HepG2 (cell line): ENCODE results near the gene CCDC183. TPM values are rescaled to one million over a fixed set of nuclear protein-coding genes. Genes with fewer than 3 reads are reported as not detected.
A peak's percentile ranks its signal among the peaks of the same experiment; 100 is the strongest.

Source experiments
- ATAC-seq: fragments of 200-7000 bp; cut with Tn5 transposase; 3 replicates; pipeline ENCODE4 v1.9.1; 2020; ENCODE audit warnings: mild to moderate bottlenecking, moderate library complexity
- BruUV-seq: library from RNA; stranded (reverse); fragments of 400-500 nt; replicated peaks from 2 replicates; lab custom pipeline; 2021; lab: Mats Ljungman, UMichigan
- CTCF ChIA-PET: fragments of 300-600 bp; formaldehyde crosslinking; extraction: SDS; loops from one replicate; lab custom pipeline; 2021; ENCODE audit warnings: low total read pairs, inconsistent platforms, low intra/inter-chr PET ratio; lab: Yijun Ruan, JAX
- POLR2A ChIA-PET: fragments of 350-600 bp; sonication (Branson Sonifier 250); formaldehyde crosslinking; loops from one replicate; lab custom pipeline; 2020; ENCODE audit warnings: antibody characterized with exemption, inconsistent platforms; lab: Yijun Ruan, JAX
- DNase-seq: peaks from one replicate; pipeline ENCODE4 v3.0.0-alpha.2; 2015; ENCODE audit warnings: low spot score
- FAIRE-seq: peaks from 3 replicates; lab custom pipeline; 2011; peaks lifted over from hg19 to GRCh38; lab: Jason Lieb, UNC
- H2AFZ ChIP-seq: one replicate; pipeline ENCODE4 v1.6.1; 2011; ENCODE audit warnings: low read length, inconsistent platforms
- H3K27ac ChIP-seq: fragments of 300-600 bp; 3 replicates; pipeline ENCODE4 v1.8.0; 2011; ENCODE audit warnings: mixed run types, mild to moderate bottlenecking, mixed read lengths, low read length, inconsistent platforms; ENCODE audit not compliant: insufficient read depth; ENCODE audit errors: extremely low read length
- H3K27me3 ChIP-seq, 2 experiments: fragments of 200-600 bp in 1 of 2; 2 replicates in 1 of 2; 3 replicates in 1 of 2; pipeline versions ENCODE4 v1.6.0 to v1.8.0; 2011; ENCODE audit warnings: low read length in 2 of 2, mild to moderate bottlenecking in 2 of 2, moderate library complexity in 2 of 2, inconsistent platforms in 1 of 2; ENCODE audit not compliant: insufficient read depth in 2 of 2, control insufficient read depth in 1 of 2
- H3K36me3 ChIP-seq, 2 experiments: fragments of 200-600 bp in 1 of 2; replicated peaks in 1 of 2; 2 replicates in 1 of 2; 3 replicates in 1 of 2; pipeline versions ENCODE4 v1.5.1 to v1.8.0; 2011; ENCODE audit warnings: low read length in 2 of 2, inconsistent platforms in 1 of 2; ENCODE audit not compliant: insufficient read depth in 2 of 2, control insufficient read depth in 1 of 2
- H3K4me1 ChIP-seq: 2 replicates; pipeline ENCODE4 v1.5.1; 2012; ENCODE audit warnings: low read length, inconsistent platforms; ENCODE audit not compliant: insufficient read depth
- H3K4me2 ChIP-seq: 2 replicates; pipeline ENCODE4 v1.6.0; 2011; ENCODE audit warnings: low read depth, low read length, inconsistent platforms
- H3K4me3 ChIP-seq, 3 experiments: fragments of 200-600 bp in 1 of 3; sonication (generic), shearing (Covaris generic) in 1 of 3; replicated peaks in 1 of 3; 2 replicates each; pipeline ENCODE4 v1.5.1; 2011 to 2016; ENCODE audit warnings: low read length in 3 of 3, inconsistent platforms in 2 of 3, low read depth in 2 of 3, mild to moderate bottlenecking in 2 of 3, control low read depth in 1 of 3, mixed read lengths in 1 of 3; ENCODE audit not compliant: insufficient read depth in 1 of 3
- H3K79me2 ChIP-seq: one replicate; pipeline ENCODE4 v1.6.1; 2011; ENCODE audit warnings: low read length, inconsistent platforms; ENCODE audit not compliant: insufficient read depth
- H3K9ac ChIP-seq: 2 replicates; pipeline ENCODE4 v1.6.0; 2011; ENCODE audit warnings: mild to moderate bottlenecking, low read depth, low read length, inconsistent platforms; ENCODE audit not compliant: insufficient read depth
- H3K9me3 ChIP-seq: 2 replicates; pipeline ENCODE4 v1.5.1; 2012; ENCODE audit warnings: mild to moderate bottlenecking, low read length
- H4K20me1 ChIP-seq: 2 replicates; pipeline ENCODE4 v1.6.0; 2011; ENCODE audit warnings: inconsistent platforms, mild to moderate bottlenecking, low read length, moderate library complexity; ENCODE audit not compliant: insufficient read depth
- ATF4 ChIP-seq, 2 experiments: fragments of 450-650 bp in 1 of 2; sonication (generic) in 1 of 2; formaldehyde crosslinking; IDR thresholded peaks; 2 replicates each; pipeline versions ENCODE4 v1.5.0 to v1.8.0; 2020 to 2022; ENCODE audit warnings: mild to moderate bottlenecking in 1 of 2, missing genetic modification reagents in 1 of 2
- DNMT1 ChIP-seq: sonication (generic); formaldehyde crosslinking; IDR thresholded peaks from 2 replicates; pipeline ENCODE4 v1.5.1; 2020; ENCODE audit warnings: mild to moderate bottlenecking, missing genetic modification reagents
- GATA4 ChIP-seq: sonication (generic); IDR thresholded peaks from 2 replicates; pipeline ENCODE4 v1.6.1; 2016; ENCODE audit warnings: antibody characterized with exemption, low read depth, borderline replicate concordance
- GPN1 ChIP-seq: sonication (generic); formaldehyde crosslinking; IDR thresholded peaks from 2 replicates; pipeline ENCODE4 v1.5.1; 2020; ENCODE audit warnings: missing genetic modification reagents, borderline replicate concordance
- RNF2 ChIP-seq: fragments of 450-650 bp; conservative IDR thresholded peaks from 2 replicates; pipeline ENCODE4 v1.6.1; 2016; ENCODE audit warnings: low read depth
- SMARCC2 ChIP-seq: fragments of 450-650 bp; IDR thresholded peaks from 2 replicates; pipeline ENCODE4 v1.6.1; 2017; ENCODE audit warnings: antibody characterized with exemption, mild to moderate bottlenecking
- THAP9 ChIP-seq: sonication (generic); formaldehyde crosslinking; IDR thresholded peaks from 2 replicates; pipeline ENCODE4; 2020; ENCODE audit warnings: missing genetic modification reagents, mild to moderate bottlenecking, borderline replicate concordance
- ZFP36L1 ChIP-seq: sonication (generic); formaldehyde crosslinking; IDR thresholded peaks from 2 replicates; pipeline ENCODE4 v1.8.0; 2022; ENCODE audit warnings: mild to moderate bottlenecking, missing genetic modification reagents, moderate library complexity
- ZNF136 ChIP-seq: sonication (generic); formaldehyde crosslinking; IDR thresholded peaks from 2 replicates; pipeline ENCODE4 v1.8.1; 2022; ENCODE audit warnings: low read depth, mild to moderate bottlenecking, moderate library complexity, missing genetic modification reagents
- ZNF564 ChIP-seq: sonication (generic); formaldehyde crosslinking; IDR thresholded peaks from 2 replicates; pipeline ENCODE4 v1.8.1; 2023; ENCODE audit warnings: mild to moderate bottlenecking, missing genetic modification reagents
- ZNF768 ChIP-seq: sonication (generic); formaldehyde crosslinking; IDR thresholded peaks from 2 replicates; pipeline ENCODE4 v1.4.0; 2020; ENCODE audit warnings: missing genetic modification reagents
- ZNF777 ChIP-seq: sonication (generic); formaldehyde crosslinking; IDR thresholded peaks from 2 replicates; pipeline ENCODE4 v1.4.0; 2020; ENCODE audit warnings: missing genetic modification reagents
- WGBS: methylation state at CpG from one replicate; pipeline ENCODE4 v1.1.6; 2017; ENCODE audit warnings: low lambda C conversion rate; 5-methylcytosine and 5-hydroxymethylcytosine counted together
- in situ Hi-C: cut with HindIII; loops from 2 replicates; pipeline ENCODE4 v1.10.0; 2017; ENCODE audit warnings: low pct_unique_long_range_greater_than_20kb; ENCODE audit not compliant: extremely low pct_ligation_motif_present
- intact Hi-C: fragments of 100-400 bp; cut with micrococcal nuclease; formaldehyde crosslinking; loops from one replicate; pipeline ENCODE4 v1.10.0; 2022; ENCODE audit not compliant: unreplicated experiment
- polyA plus RNA-seq, 8 experiments: library from polyadenylated mRNA; depleted of rRNA in 3 of 8; stranded (reverse) in 7 of 8; unstranded in 1 of 8; fragments of >200 nt; fragmentation: Illumina TruSeq in 4 of 8; extraction: Trizol in 4 of 8; gene quantifications; 2 replicates each; pipeline versions ENCODE4 v1.2.1 to v1.2.3, GENCODE V29; 2011 to 2016; ENCODE audit warnings: low read depth in 4 of 8, missing spikeins in 1 of 8, mixed read lengths in 1 of 8; ENCODE audit not compliant: insufficient read depth in 1 of 8
- total RNA-seq, 5 experiments: library from RNA; depleted of rRNA; stranded (reverse); fragments of >200 nt; fragmentation: Illumina TruSeq; extraction: Trizol; gene quantifications; 2 replicates each; pipeline ENCODE4 v1.2.3, GENCODE V29; 2016; ENCODE audit warnings: low read depth in 1 of 5
- TF ChIP-seq, protein P1 (sequence below): sonication (generic); formaldehyde crosslinking; IDR thresholded peaks from 2 replicates; pipeline ENCODE4 v1.5.0; 2020; ENCODE audit warnings: missing genetic modification reagents

CCDC183 gene
- total and polyA plus RNA-seq, 2 of the 13 experiments (the other 11 are each of a cell fraction or from before 2014, with no cell fraction given) = 5.0 to 66.4 TPM

DNA sequence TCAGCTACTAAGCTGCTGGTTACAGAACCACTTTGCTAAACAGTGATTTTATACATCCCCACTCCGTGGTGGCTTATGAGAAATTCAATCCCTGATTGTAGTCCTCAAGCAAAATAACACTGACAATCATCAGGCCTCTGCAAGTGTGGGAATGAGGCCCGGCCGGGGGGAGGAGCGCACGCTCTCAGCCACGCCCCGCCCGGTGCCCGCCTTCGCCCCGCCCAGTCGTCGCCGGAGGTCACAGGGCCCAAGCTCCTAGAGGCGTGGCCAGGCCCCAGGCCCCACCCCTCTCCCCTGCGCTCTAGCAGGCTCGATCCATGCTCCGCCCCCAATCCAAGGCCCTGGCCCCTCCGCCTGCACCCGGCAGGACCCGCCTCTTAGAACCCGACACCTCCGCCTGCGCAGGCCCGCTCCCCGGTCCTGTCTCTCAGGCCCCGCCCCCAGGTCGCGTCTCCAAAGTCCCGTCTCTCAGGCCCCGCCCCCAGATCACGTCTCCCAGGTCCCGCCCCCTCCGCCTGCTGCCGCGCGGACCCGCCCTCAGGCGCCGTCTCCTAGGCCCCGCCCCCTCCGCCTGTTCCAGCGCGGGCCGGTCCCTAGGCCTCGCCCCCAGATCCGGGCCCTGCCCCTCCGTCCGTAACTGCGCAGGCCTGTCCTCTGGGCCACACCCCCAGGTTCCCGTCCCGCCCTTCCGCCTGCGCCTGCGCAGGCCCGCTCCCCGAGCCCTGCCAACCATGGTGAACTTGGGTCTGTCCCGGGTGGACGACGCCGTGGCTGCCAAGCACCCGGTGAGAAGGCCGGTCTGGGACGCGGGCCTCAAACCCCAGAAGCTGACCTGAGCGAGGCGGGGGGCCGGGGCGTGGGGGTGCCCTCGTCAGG lies 5.3 kb upstream of the CCDC183 start, which contains the start of gene TMEM141 (continued):
- TF ChIP-seq SMARCC2 (no peak), RNF2 (no peak), GATA4 (peak; percentile 31; the same call in 1 of the 2 replicates), ZNF777 (CRISPR knock-in tag) (no peak), ZNF564 (no peak), ZFP36L1 (CRISPR knock-in tag) (0 out of 2 replicates have a peak, but pooled peaks have one; percentile 11), ZNF768 (CRISPR knock-in tag) (no peak), ZNF136 (CRISPR knock-in tag) (no peak), GPN1 (CRISPR knock-in tag) (no peak)
- TF ChIP-seq, all 625 proteins: peak for 142

DNA sequence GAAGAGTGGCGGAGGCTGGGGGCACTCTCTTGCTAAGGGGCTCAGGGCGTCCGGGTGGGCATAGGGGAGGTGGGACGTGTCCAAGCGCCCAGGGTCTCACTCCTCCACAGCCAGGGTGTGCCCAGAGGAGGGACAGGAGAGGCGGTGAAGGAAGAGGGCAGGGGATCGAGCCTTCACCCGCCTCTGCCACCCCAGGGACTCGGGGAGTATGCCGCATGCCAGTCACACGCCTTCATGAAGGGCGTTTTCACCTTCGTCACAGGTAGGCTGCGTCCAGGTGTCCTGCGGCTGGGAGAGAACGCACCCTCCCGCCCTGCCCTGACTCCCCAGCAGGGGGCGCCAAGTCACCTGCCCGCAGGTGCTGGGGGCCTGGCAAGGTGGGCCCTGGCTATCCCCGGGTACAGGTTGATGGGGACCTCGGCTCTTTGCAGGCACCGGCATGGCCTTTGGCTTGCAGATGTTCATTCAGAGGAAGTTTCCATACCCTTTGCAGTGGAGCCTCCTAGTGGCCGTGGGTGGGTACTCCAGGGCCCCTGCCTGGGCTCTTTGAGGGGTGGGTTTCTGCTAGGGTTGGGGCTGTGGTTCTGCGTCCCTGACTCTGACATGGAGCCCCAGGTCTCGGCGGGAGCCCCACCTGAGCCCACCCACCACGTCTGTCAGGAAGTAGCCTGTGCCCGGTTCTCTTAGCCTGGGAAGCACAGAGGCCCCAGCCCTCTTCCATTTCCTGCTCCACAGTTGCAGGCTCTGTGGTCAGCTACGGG lies 4.4 kb upstream of the CCDC183 start:
- peak overlapping the region; percentile 91 for H3K9ac ChIP-seq
- peaks cover 28% of the 10 kb centered on the region for H3K79me2 ChIP-seq
- intact Hi-C loops (no loop called here), in situ Hi-C loops (no loop called here)
- H3K9me3 ChIP-seq = no peaks in the 10 kb centered on the region
- H3K4me2 ChIP-seq = peak overlapping the region; percentile 96
- BruUV-seq = TSS peak; percentile 40
- peak; percentile 47 for DNase-seq
- POLR2A ChIA-PET = interaction anchor here (0.7 to 2.3 kb wide), 2 partner anchors 9 to 16 kb away, joined by 3 to 12 read pairs; partner anchors contain the start of gene RABL6
- no peaks in the 10 kb centered on the region; a peak in 1 of 5 replicates for H3K27me3 ChIP-seq
- H3K27ac ChIP-seq = peak overlapping the region; percentile 75
- H3K36me3 ChIP-seq = 0 out of 5 replicates have a peak, but pooled peaks cover 0 to 12% of the 10 kb centered on the region in 2 experiments
- FAIRE-seq = no peak
- H3K4me1 ChIP-seq = peaks cover 82% of the 10 kb centered on the region
- H4K20me1 ChIP-seq = no peaks in the 10 kb centered on the region
- CTCF ChIA-PET = interaction anchor here (0.6 to 1.1 kb wide), 2 partner anchors 16 to 49 kb away, joined by 3 to 4 read pairs; partner anchors contain the start of gene RABL6
- WGBS = 3% methylated on average over 13 of the region's 29 CpGs
- ATAC-seq = peak; percentile 23
- H2AFZ ChIP-seq = no peak overlapping the region
- peak overlapping the region; percentile 78 to 98 (median 82) for H3K4me3 ChIP-seq
- TF ChIP-seq, protein P1, sequence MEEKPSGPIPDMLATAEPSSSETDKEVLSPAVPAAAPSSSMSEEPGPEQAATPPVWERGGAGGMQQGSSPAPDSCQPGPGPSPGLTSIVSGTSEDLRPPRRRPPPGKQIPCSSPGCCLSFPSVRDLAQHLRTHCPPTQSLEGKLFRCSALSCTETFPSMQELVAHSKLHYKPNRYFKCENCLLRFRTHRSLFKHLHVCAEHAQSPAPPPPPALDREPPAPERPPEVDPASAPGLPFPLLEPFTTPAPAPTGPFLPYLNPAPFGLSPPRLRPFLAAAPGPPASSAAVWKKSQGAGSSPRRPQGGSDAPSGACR (CRISPR knock-in tag) = peak; percentile 78; the same call in 1 of the 2 replicates
- TF ChIP-seq ATF4 (CRISPR knock-in tag; IDR thresholded peaks at IDR 0.05) (no peak), DNMT1 (CRISPR knock-in tag) (no peak), THAP9 (CRISPR knock-in tag) (no peak; the same call in none of the 2 replicates)
